WTC11 (cell line): Measurements from ENCODE around the gene GPR152. TPM values are rescaled to one million over a fixed set of nuclear protein-coding genes. Genes with fewer than 3 reads are reported as not detected.

ENCODE experiments used
- ATAC-seq: fragments of 200-7000 bp; cut with Tn5 transposase; 2 replicates; pipeline ENCODE4 v1.10.0; 2021; ENCODE audit warnings: mild to moderate bottlenecking, moderate library complexity
- CTCF ChIA-PET: fragments of 300-600 bp; sonication (Branson Sonifier 250); formaldehyde crosslinking; loops from one replicate; lab custom pipeline; 2021; ENCODE audit warnings: antibody characterized with exemption; lab: Charles Lee
- POLR2A ChIA-PET: fragments of 350-600 bp; sonication (Branson Sonifier 250); formaldehyde crosslinking; loops from one replicate; lab custom pipeline; 2021; ENCODE audit warnings: antibody characterized with exemption; lab: Charles Lee
- DNase-seq: peaks from one replicate; pipeline ENCODE4 v3.0.0; 2021; ENCODE audit warnings: low spot score
- H3K27ac Mint-ChIP-seq: 2 replicates; pipeline ENCODE4 v1.8.0; 2021; ENCODE audit warnings: mixed read lengths
- H3K27me3 Mint-ChIP-seq: 2 replicates; pipeline ENCODE4 v1.8.0; 2021; ENCODE audit warnings: low read depth, mild to moderate bottlenecking, moderate library complexity, mixed read lengths
- H3K36me3 Mint-ChIP-seq: 2 replicates; pipeline ENCODE4 v1.8.0; 2021; ENCODE audit warnings: mixed read lengths
- H3K4me1 Mint-ChIP-seq: 2 replicates; pipeline ENCODE4 v1.8.0; 2022; ENCODE audit warnings: mixed read lengths
- H3K4me3 Mint-ChIP-seq: 2 replicates; pipeline ENCODE4 v1.8.0; 2021; ENCODE audit warnings: mild to moderate bottlenecking, moderate library complexity, mixed read lengths
- H3K9me3 Mint-ChIP-seq: 2 replicates; pipeline ENCODE4 v1.8.0; 2021; ENCODE audit warnings: mixed read lengths
- AFF4 ChIP-seq: sonication (generic); formaldehyde crosslinking; IDR thresholded peaks from 2 replicates; pipeline ENCODE4 v1.8.1; 2023; ENCODE audit warnings: mild to moderate bottlenecking, missing genetic modification reagents, borderline replicate concordance
- ATF1 ChIP-seq: sonication (generic); formaldehyde crosslinking; IDR thresholded peaks from 2 replicates; pipeline ENCODE4 v1.8.1; 2023; ENCODE audit warnings: mild to moderate bottlenecking, moderate library complexity, missing genetic modification reagents
- CDX4 ChIP-seq: fragments of 250-450 bp; sonication (Bioruptor Pico); IDR thresholded peaks from 2 replicates; pipeline ENCODE4 v1.9.0; 2021; ENCODE audit warnings: moderate library complexity, mild to moderate bottlenecking, inconsistent platforms, borderline replicate concordance
- E2F1 ChIP-seq: sonication (generic); formaldehyde crosslinking; IDR thresholded peaks from 2 replicates; pipeline ENCODE4 v1.8.0; 2022; ENCODE audit warnings: mild to moderate bottlenecking, missing genetic modification reagents
- E2F4 ChIP-seq: sonication (generic); formaldehyde crosslinking; IDR thresholded peaks from 2 replicates; pipeline ENCODE4 v1.8.1; 2022; ENCODE audit warnings: low read depth, mild to moderate bottlenecking, moderate library complexity, missing genetic modification reagents, borderline replicate concordance
- E2F5 ChIP-seq: sonication (generic); formaldehyde crosslinking; IDR thresholded peaks from 2 replicates; pipeline ENCODE4 v1.8.1; 2022; ENCODE audit warnings: mild to moderate bottlenecking, moderate library complexity, missing genetic modification reagents
- ETV6 ChIP-seq: sonication (generic); formaldehyde crosslinking; IDR thresholded peaks from 2 replicates; pipeline ENCODE4 v1.8.1; 2022; ENCODE audit warnings: mild to moderate bottlenecking, missing genetic modification reagents
- FOXP1 ChIP-seq: sonication (generic); formaldehyde crosslinking; IDR thresholded peaks from 2 replicates; pipeline ENCODE4 v1.8.0; 2022; ENCODE audit warnings: missing genetic modification reagents, mild to moderate bottlenecking, moderate library complexity, borderline replicate concordance
- IRF1 ChIP-seq: sonication (generic); formaldehyde crosslinking; IDR thresholded peaks from 2 replicates; pipeline ENCODE4 v1.8.0; 2023; ENCODE audit warnings: missing genetic modification reagents
- IRF2 ChIP-seq: sonication (generic); formaldehyde crosslinking; IDR thresholded peaks from 2 replicates; pipeline ENCODE4 v1.8.0; 2022; ENCODE audit warnings: low read depth, missing genetic modification reagents, borderline replicate concordance
- MAX ChIP-seq: sonication (generic); formaldehyde crosslinking; IDR thresholded peaks from 2 replicates; pipeline ENCODE4 v1.8.0; 2022; ENCODE audit warnings: mild to moderate bottlenecking, missing genetic modification reagents
- MLX ChIP-seq: sonication (generic); formaldehyde crosslinking; IDR thresholded peaks from 2 replicates; pipeline ENCODE4 v1.8.1; 2023; ENCODE audit warnings: mild to moderate bottlenecking, missing genetic modification reagents, moderate library complexity
- NFE2L1 ChIP-seq: sonication (generic); formaldehyde crosslinking; IDR thresholded peaks from 2 replicates; pipeline ENCODE4 v1.8.1; 2023; ENCODE audit warnings: missing genetic modification reagents
- NR1H2 ChIP-seq: sonication (generic); formaldehyde crosslinking; IDR thresholded peaks from 2 replicates; pipeline ENCODE4 v1.9.0; 2021; ENCODE audit warnings: mild to moderate bottlenecking, moderate library complexity, missing genetic modification reagents
- SMAD4 ChIP-seq: sonication (generic); formaldehyde crosslinking; IDR thresholded peaks from 2 replicates; pipeline ENCODE4 v1.8.0; 2022; ENCODE audit warnings: mild to moderate bottlenecking, missing genetic modification reagents
- SP1 ChIP-seq: sonication (generic); formaldehyde crosslinking; conservative IDR thresholded peaks from 2 replicates; pipeline ENCODE4 v1.8.1; 2022; ENCODE audit warnings: missing genetic modification reagents
- TEAD4 ChIP-seq: sonication (generic); formaldehyde crosslinking; IDR thresholded peaks from 2 replicates; pipeline ENCODE4 v1.8.0; 2022; ENCODE audit warnings: mild to moderate bottlenecking, missing genetic modification reagents
- USF1 ChIP-seq: sonication (generic); formaldehyde crosslinking; IDR thresholded peaks from 2 replicates; pipeline ENCODE4 v1.8.0; 2022; ENCODE audit warnings: mild to moderate bottlenecking, missing genetic modification reagents
- ZBTB21 ChIP-seq: sonication (generic); formaldehyde crosslinking; IDR thresholded peaks from 2 replicates; pipeline ENCODE4 v1.8.1; 2023; ENCODE audit warnings: mild to moderate bottlenecking, missing genetic modification reagents, borderline replicate concordance
- ZBTB43 ChIP-seq: sonication (generic); formaldehyde crosslinking; IDR thresholded peaks from 2 replicates; pipeline ENCODE4 v1.8.1; 2023; ENCODE audit warnings: mild to moderate bottlenecking, missing genetic modification reagents
- ZNF138 ChIP-seq: sonication (generic); formaldehyde crosslinking; conservative IDR thresholded peaks from 2 replicates; pipeline ENCODE4 v1.8.1; 2022; ENCODE audit warnings: mild to moderate bottlenecking, moderate library complexity, missing genetic modification reagents
- ZNF263 ChIP-seq: sonication (generic); formaldehyde crosslinking; IDR thresholded peaks from 2 replicates; pipeline ENCODE4 v1.8.1; 2022; ENCODE audit warnings: low read depth, mild to moderate bottlenecking, moderate library complexity, missing genetic modification reagents
- ZNF423 ChIP-seq: fragments of 250-450 bp; sonication (Bioruptor Pico); IDR thresholded peaks from 2 replicates; pipeline ENCODE4 v2.1.2; 2022; ENCODE audit warnings: mild to moderate bottlenecking, moderate library complexity
- total RNA-seq: library from RNA; stranded (reverse); gene quantifications from 3 replicates; pipeline ENCODE4 v1.2.3, GENCODE V29; 2021

GPR152 gene
- total RNA-seq, 1 experiment from 2014 or later = not detected

GRCh38 chr11:67482827-67483798 is 30.6 kb upstream of the GPR152 start, which contains the start of gene AIP:
Gene AIP, plus strand, starts transcription at chr11:67483026. Its CDS starts 133 bp downstream, at chr11:67483159.
- Mint-ChIP-seq H3K4me1 (peaks cover 19% of the 10 kb centered on the region), H3K9me3 (no peaks in the 10 kb centered on the region), H3K27ac (peak within 1 kb of the TSS; percentile 73), H3K4me3 (peak within 1 kb of the TSS; percentile 75), H3K36me3 (peaks cover 7% of the 10 kb centered on the region; the same call in 1 of the 2 replicates), H3K27me3 (peaks cover 45% of the 10 kb centered on the region)
- ATAC-seq = peak; percentile 94
- ChIA-PET POLR2A (interaction anchor here (0.8 to 1.0 kb wide), 3 partner anchors 15 to 82 kb away, joined by 3 to 6 read pairs (median 3); partner anchors contain the start of genes PPP1CA, RPS6KB2 and TMEM134), CTCF (interaction anchor here (0.7 to 1.4 kb wide), 6 partner anchors 10 to 165 kb away, joined by 3 to 14 read pairs (median 4); partner anchors contain the start of genes PPP1CA and RAD9A)
- peak; percentile 98 for DNase-seq
- TF ChIP-seq SMAD4 = peak; percentile 94
- no peak for TF ChIP-seq E2F4
- TF ChIP-seq IRF2 (CRISPR knock-in tag) = no peak
- peak; percentile 96 for TF ChIP-seq E2F5 (CRISPR knock-in tag)
- peak; percentile 99 for TF ChIP-seq NFE2L1 (CRISPR knock-in tag)
- peak; percentile 91 for TF ChIP-seq TEAD4 (CRISPR knock-in tag)
- peak; percentile 98 for TF ChIP-seq AFF4 (CRISPR knock-in tag)
- peak; percentile 91 for TF ChIP-seq ZBTB43 (CRISPR knock-in tag)
- peak; percentile 92; the same call in 1 of the 2 replicates for TF ChIP-seq ZBTB21 (CRISPR knock-in tag)
- peak; percentile 72 for TF ChIP-seq ZNF263 (CRISPR knock-in tag)
- peak; percentile 98 for TF ChIP-seq IRF1 (CRISPR knock-in tag)
- peak; percentile 86 for TF ChIP-seq USF1 (CRISPR knock-in tag)
- peak; percentile 92; the same call in 1 of the 2 replicates for TF ChIP-seq ZNF138
- peak; percentile 92 for TF ChIP-seq E2F1 (CRISPR knock-in tag)
- TF ChIP-seq MAX (CRISPR knock-in tag) = peak; percentile 100
- peak; percentile 99 for TF ChIP-seq ETV6 (CRISPR knock-in tag)
- TF ChIP-seq NR1H2 = 0 out of 2 replicates have a peak, but pooled peaks have one; percentile 65
- peak; percentile 93 for TF ChIP-seq ATF1
- TF ChIP-seq SP1 = peak; percentile 79
- TF ChIP-seq ZNF423 (CRISPR knock-in tag) = no peak
- no peak for TF ChIP-seq CDX4 (CRISPR knock-in tag)
- peak; percentile 94; the same call in 1 of the 2 replicates for TF ChIP-seq MLX (CRISPR knock-in tag)
- TF ChIP-seq FOXP1 (CRISPR knock-in tag) = peak; percentile 98
